T follicular helper cell (primary cell): ENCODE results near the gene ANKRD44.
"Not testable (repeated sequence)": the region's sequence is repeated elsewhere in the genome, so short reads cannot be mapped to it uniquely, and the experiment has no call there.

Experiments used
- DNase-seq: peaks from one replicate; pipeline ENCODE4 v3.0.0-alpha.2; 2020; ENCODE audit warnings: low read depth

ANKRD44 gene

GRCh38 chr2:197258580-197258979 lies 52.0 kb downstream of the ANKRD44 start:
- no peak for DNase-seq

DNA sequence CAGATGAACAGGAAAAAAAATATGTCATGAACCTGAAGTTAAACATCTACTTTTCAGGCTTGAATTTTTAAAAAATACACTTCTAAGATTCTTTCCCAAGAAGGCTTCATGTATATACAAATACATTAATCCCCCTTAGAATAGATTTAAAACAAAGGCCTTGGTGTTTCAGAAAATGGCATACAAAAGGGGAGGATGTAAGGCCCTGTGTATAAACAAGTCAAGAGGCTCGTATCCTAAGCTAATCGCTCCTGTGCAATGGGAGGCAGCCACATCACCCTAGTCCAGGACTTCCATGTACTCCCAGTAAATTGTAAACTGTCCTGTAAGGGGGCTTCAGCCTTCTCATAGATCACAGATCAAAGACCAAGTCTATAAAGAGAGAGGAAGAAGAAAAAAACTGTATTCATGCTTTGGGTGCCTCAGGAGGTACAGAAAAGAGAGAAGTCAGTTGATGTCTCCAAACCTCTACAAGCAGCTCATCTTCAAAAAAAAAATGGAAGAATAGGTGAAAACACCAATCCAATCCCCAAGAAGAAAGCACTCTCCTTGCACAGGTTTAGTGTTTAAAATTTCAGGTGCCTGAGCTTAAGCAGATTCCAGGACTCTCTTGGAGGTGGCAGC lies 53.9 kb downstream of the ANKRD44 start:
- DNase-seq: no peak

GRCh38 chr2:197256021-197256420 lies 54.6 kb downstream of the ANKRD44 start:
- DNase-seq: no peak

DNA sequence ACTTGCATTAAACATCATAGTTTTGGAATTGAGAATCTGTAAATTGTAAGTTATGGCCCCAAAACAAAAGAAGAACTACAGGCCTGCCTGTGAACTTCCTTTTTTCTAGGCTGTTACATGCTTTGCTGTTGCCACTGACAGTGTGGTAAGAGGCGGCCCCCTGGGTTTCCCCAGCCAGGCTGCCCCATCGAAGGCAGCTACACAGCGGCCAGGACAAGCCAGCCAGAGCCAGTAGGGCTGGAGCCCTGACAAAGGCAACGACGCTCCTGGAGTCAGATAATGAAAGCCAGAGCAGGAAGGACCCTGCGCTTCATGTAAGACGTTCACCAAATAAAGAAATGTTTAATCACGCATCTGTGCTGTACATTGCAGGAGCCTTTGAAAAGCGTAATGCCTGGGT lies 55.0 kb downstream of the ANKRD44 start:
- peak; percentile 47 for DNase-seq

GRCh38 chr2:197254776-197255530 lies 55.6 kb downstream of the ANKRD44 start:
- DNase-seq: no peak

DNA sequence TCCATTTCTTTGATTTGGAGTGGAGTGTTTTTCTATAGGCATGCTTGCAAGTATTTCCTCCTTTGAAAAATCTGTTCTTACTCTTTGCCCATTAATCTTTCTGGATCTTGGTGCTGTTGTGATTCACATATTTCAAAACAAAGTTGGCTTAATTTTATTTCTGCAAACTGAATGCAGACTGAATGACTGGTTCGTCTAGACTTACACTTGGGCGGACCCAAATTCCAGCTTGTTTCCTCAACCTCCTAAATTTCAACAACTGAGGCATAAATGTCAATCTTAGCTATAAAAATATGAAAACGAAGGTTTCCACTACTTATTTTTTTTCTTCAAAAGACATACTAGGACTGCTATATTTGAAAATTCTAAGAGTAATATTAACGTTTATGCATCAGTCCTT lies 59.0 kb downstream of the ANKRD44 start:
- DNase-seq: no peak

- DNase-seq: no peak
These were observed 59.4 kb downstream of the ANKRD44 start for GRCh38 chr2:197251163-197251562.

GRCh38 chr2:197250084-197250397 lies 60.5 kb downstream of the ANKRD44 start:
- no peak for DNase-seq

GRCh38 chr2:197249381-197250083 lies 61.0 kb downstream of the ANKRD44 start:
- no peak for DNase-seq

GRCh38 chr2:197248623-197249022 lies 62.0 kb downstream of the ANKRD44 start:
- no peak for DNase-seq

- no peak for DNase-seq
These were observed 62.6 kb downstream of the ANKRD44 start for GRCh38 chr2:197248001-197248401.

DNA sequence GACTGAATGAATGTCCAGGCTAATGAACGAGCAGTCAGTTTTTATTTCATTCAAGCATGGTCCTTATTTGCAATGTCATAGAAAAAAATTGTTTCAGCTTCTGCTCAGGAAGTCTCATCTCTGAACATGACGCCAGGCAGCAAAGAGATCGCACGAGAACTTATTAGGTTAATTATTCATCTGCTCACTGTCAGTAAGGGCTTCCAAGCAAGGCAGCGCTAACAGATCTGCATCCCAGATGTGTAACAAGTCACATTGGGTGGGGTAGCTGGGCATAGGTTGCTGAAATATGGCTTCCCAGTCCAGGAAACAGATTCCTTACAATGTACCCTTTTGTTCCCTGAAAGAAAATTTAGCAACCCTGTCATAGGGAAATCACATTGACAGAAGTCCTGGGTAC lies 63.5 kb downstream of the ANKRD44 start:
- DNase-seq: no peak

DNA sequence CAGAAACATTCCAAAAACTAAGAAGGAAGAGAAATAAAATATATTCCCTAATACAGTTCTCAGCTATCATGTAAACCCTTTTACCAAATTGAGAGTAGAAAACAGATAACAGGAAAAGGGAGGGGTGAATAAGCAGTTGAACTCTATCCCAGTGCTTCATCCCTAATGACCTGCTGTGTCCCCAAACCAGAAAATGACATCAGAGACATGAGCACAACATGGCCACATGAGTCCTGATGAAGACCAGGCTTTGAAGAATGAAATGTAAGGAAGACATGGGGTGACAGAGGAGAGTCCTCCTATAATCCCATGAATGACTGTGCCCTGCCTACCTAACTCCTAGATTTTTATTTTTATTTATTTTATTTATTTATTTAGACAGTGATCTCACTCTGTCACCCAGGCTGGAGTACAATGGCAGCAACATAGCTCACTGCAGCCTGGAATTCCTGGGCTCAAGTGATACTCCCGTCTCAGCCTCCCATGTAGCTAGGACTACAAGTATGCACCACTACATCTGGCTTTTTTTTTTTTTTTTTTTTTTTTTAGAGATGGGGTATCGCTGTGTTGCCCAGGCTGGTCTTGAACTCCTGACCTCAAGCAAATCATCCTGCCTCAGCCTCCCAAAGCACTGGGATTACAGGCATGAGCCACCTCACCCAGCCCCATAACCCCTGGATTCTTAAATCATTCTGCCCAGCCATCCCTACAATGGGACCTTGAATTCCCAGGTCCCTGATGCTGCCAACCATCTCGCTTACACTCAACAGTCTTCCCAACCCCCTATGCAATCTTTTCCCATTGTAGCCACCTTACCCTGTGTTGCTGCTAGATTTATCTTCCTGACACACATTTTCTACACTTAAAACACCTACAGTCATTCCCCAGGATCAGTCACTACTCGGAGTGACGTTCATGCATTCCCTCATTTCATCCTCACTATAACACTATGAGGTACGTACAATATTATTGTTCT lies 64.5 kb downstream of the ANKRD44 start:
- DNase-seq: no peak

- no peak for DNase-seq
These were observed 66.2 kb downstream of the ANKRD44 start for GRCh38 chr2:197244349-197244748.

DNA sequence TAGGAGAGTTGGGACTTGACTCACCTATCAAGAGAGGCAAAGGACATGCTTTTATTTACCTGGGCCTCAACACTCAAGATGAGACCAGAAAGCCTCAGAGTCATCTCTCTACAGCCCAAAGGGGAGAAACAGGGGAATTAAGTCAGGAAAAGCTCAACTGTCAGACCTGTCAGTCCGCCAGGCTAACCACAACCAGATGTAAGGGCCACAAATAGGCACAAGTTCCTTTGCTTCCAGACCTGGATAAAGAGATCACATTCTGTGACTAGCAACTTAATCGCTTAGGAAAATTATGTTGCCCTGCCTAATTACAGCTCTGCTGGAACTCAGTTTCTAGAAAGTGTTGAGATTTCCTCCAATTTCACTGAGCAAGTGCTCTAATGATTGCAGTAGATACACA lies 67.9 kb downstream of the ANKRD44 start:
- no peak for DNase-seq

DNA sequence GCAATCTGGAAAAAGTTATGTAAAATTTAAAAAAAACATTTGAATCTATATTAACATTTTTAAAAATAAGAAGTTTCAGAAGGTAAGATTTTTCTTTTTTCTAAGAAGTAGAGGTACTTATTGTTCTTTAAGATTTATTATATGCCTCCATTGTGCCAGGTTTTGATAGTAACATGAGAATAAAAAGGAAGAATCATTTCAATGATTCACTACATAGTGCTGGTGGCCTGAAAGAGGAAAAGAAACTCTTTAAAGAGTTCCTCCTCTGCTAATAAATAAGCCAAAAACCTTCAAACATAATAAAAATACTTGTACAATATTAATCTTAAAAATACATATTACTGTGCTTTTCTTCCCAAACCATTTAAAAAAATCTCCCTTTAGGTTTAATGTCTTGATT lies 69.0 kb downstream of the ANKRD44 start:
- no peak for DNase-seq

DNA sequence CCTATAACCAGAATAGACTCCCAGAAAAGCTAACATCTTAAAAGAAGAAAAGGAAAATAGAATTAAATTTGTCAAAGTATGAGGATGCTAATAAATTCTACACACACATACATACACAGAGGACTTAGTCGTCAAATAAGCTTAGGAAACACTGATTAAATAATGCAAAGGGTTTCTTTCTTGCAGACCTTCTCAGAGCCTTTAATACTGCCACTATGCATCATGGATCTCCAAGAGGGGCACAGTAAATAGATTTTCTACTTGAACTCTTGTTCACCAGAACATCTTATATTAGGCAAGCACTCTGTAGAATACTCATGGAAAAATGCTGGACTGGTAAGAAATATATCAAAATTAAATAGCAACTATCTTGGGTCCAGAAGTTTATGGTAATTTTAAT lies 69.4 kb downstream of the ANKRD44 start:
- DNase-seq: no peak

- DNase-seq: no peak
These were observed 70.0 kb downstream of the ANKRD44 start for GRCh38 chr2:197240421-197241041.

DNA sequence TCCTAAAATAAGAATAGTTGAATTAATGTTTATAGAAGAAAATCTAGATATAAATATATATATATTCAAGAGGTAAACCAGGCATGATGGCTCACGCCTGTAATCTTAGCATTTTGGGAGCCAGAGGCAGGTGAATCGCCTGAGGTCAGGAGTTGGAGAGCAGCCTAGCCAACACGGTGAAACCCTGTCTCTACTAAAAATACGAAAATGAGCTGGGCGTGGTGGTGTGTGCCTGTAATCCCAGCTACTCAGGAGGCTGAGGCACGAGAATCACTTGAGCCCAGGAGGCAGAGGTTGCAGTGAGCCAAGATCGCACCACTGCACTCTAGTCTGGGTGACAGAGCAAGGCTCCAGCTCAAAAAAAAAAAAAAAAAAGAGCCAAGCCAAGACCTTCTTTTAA lies 70.6 kb downstream of the ANKRD44 start:
- not testable (repeated sequence) for DNase-seq

- no peak for DNase-seq
These were observed 71.1 kb downstream of the ANKRD44 start for GRCh38 chr2:197239434-197239833.

GRCh38 chr2:197238043-197238365 lies 72.6 kb downstream of the ANKRD44 start:
- no peak for DNase-seq
